CD8-positive, alpha-beta memory T cell (primary cell): ENCODE data around the gene TRPC4AP. TPM values are rescaled to one million over a fixed set of nuclear protein-coding genes. Genes with fewer than 3 reads are reported as not detected.
A peak's percentile ranks its signal among the peaks of the same experiment; 100 is the strongest.

Experiments
- CTCF ChIA-PET: fragments of 350-600 bp; sonication (Branson Sonifier 250); formaldehyde crosslinking; loops from one replicate; lab custom pipeline; 2021; ENCODE audit warnings: antibody characterized with exemption; lab: Charles Lee
- POLR2A ChIA-PET: fragments of 350-600 bp; sonication (Branson Sonifier 250); formaldehyde crosslinking; loops from one replicate; lab custom pipeline; 2021; ENCODE audit warnings: antibody characterized with exemption; lab: Charles Lee
- DNase-seq, 5 donors: peaks; one replicate each; pipeline versions ENCODE4 v3.0.0 to v3.0.0-alpha.2; 2020 to 2022; ENCODE audit warnings: mixed read lengths in 1 of 5
- H3K27ac ChIP-seq: one replicate; pipeline ENCODE4 v1.7.0; 2013; ENCODE audit warnings: low read depth, mild to moderate bottlenecking, low read length, moderate library complexity
- H3K27me3 ChIP-seq: 2 replicates; pipeline ENCODE4 v1.7.0; 2013; ENCODE audit warnings: low read length, mild to moderate bottlenecking; ENCODE audit not compliant: insufficient read depth, poor library complexity, severe bottlenecking
- H3K36me3 ChIP-seq: 2 replicates; pipeline ENCODE4 v1.7.0; 2013; ENCODE audit warnings: mild to moderate bottlenecking, low read length, moderate library complexity; ENCODE audit not compliant: insufficient read depth
- H3K4me1 ChIP-seq: 2 replicates; pipeline ENCODE4 v1.7.0; 2013; ENCODE audit warnings: mild to moderate bottlenecking, low read length, moderate library complexity; ENCODE audit not compliant: insufficient read depth
- H3K4me3 ChIP-seq: 2 replicates; pipeline ENCODE4 v1.7.0; 2013; ENCODE audit warnings: mild to moderate bottlenecking, low read length
- H3K9me3 ChIP-seq: 2 replicates; pipeline ENCODE4 v1.7.0; 2013; ENCODE audit warnings: mild to moderate bottlenecking, low read length
- H3K27ac Mint-ChIP-seq, 8 donors: one replicate each; pipeline ENCODE4 v1.8.0; 2020 to 2021; ENCODE audit warnings: mixed read lengths in 8 of 8, mild to moderate bottlenecking in 6 of 8, inconsistent platforms in 3 of 8, moderate library complexity in 3 of 8
- H3K27me3 Mint-ChIP-seq, 2 donors: one replicate each; pipeline ENCODE4 v1.8.0; 2020 to 2021; ENCODE audit warnings: mixed read lengths in 2 of 2, mild to moderate bottlenecking in 1 of 2, moderate library complexity in 1 of 2
- H3K36me3 Mint-ChIP-seq, 3 donors: one replicate each; pipeline ENCODE4 v1.8.0; 2020 to 2021; ENCODE audit warnings: mixed read lengths in 3 of 3, inconsistent platforms in 1 of 3, mild to moderate bottlenecking in 1 of 3
- H3K4me1 Mint-ChIP-seq, 3 donors: one replicate each; pipeline ENCODE4 v1.8.0; 2020 to 2021; ENCODE audit warnings: mixed read lengths in 3 of 3, inconsistent platforms in 1 of 3, mild to moderate bottlenecking in 1 of 3
- H3K4me3 Mint-ChIP-seq, 7 donors: one replicate each; pipeline ENCODE4 v1.8.0; 2020 to 2021; ENCODE audit warnings: mixed read lengths in 7 of 7, mild to moderate bottlenecking in 6 of 7, moderate library complexity in 4 of 7, inconsistent platforms in 2 of 7
- H3K9me3 Mint-ChIP-seq, 5 donors: one replicate each; pipeline ENCODE4 v1.8.0; 2020 to 2022; ENCODE audit warnings: mixed read lengths in 5 of 5, mild to moderate bottlenecking in 3 of 5, moderate library complexity in 2 of 5, inconsistent platforms in 1 of 5
- polyA plus RNA-seq: library from polyadenylated mRNA; unstranded; fragments of 300-500 nt; fragmentation: Illumina TruSeq; gene quantifications from one replicate; pipeline ENCODE4 v1.2.3, GENCODE V29; 2021
- total RNA-seq, 2 experiments: library from RNA; stranded (reverse); gene quantifications; one replicate each; pipeline ENCODE4 v1.2.3, GENCODE V29; 2021

Gene TRPC4AP
- total and polyA plus RNA-seq, 3 experiments from 2014 or later = 51.2 to 59.8 (median 53.4) TPM

DNA sequence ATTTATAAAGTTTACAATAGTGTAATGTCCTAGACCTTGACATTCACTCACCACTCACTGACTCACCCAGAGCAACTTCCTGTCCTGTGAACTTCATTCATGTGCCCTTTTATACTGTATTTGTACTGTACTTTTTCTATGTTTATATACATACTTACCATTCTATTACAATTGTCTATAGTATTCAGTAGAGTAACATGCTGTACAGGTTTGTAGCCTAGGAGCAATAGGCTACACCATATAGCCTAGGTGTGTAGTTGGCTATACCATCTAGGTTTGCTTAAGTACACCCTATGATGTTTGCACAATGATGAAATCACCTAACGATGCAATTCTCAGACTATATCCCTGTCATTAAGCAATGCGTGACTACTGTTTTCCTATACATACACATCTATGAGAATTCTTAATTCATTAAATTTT, 37.1 kb upstream of the TRPC4AP start:
- CTCF ChIA-PET = interaction anchor here (1.7 kb wide), 1 partner anchor 17 kb away, joined by 5 read pairs; the partner anchor contains the start of gene EDEM2
- H3K4me3 Mint-ChIP-seq = no peak overlapping the region
- DNase-seq = no peak
- H3K27ac Mint-ChIP-seq = no peak overlapping the region
- Histone ChIP-seq H3K4me3 (no peak overlapping the region), H3K4me1 (no peaks in the 10 kb centered on the region), H3K9me3 (no peaks in the 10 kb centered on the region), H3K27me3 (no peaks in the 10 kb centered on the region), H3K27ac (no peak overlapping the region), H3K36me3 (peaks cover 38% of the 10 kb centered on the region)
- H3K9me3 Mint-ChIP-seq = no peaks in the 10 kb centered on the region
- no peaks in the 10 kb centered on the region for H3K27me3 Mint-ChIP-seq
- H3K36me3 Mint-ChIP-seq = peaks cover 13 to 81% (median 27%) of the 10 kb centered on the region in 3 donors
- POLR2A ChIA-PET = no interaction called here
- H3K4me1 Mint-ChIP-seq = no peaks in the 10 kb centered on the region

DNA sequence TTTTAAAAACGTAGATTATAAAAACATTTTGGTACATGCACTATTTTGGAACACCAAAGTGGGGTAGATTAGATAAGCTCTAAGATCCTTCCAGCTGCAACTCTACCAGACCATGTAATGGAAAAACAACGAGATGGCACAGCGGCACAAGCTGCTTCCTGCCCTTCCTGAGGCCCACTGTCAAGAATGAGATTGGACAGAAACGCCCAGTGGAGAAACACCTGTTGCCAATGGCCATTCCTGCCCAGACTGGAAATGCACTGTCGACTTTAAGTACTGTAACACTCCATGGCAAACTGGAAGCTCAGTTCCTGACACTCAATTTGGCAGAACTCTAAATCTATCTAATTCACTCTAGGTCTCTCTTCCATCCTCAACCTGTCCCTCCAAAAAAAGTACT, 33.1 kb upstream of the TRPC4AP start:
- Mint-ChIP-seq H3K27me3 (no peaks in the 10 kb centered on the region), H3K4me1 (no peaks in the 10 kb centered on the region), H3K4me3 (no peak overlapping the region), H3K36me3 (peaks cover 10 to 81% (median 20%) of the 10 kb centered on the region in 3 donors), H3K9me3 (no peaks in the 10 kb centered on the region), H3K27ac (peak overlapping the region in 2 of 8 donors; percentile 5 to 24)
- Histone ChIP-seq H3K4me1 (no peaks in the 10 kb centered on the region), H3K27ac (no peak overlapping the region), H3K27me3 (no peaks in the 10 kb centered on the region), H3K4me3 (no peak overlapping the region), H3K36me3 (peaks cover 41% of the 10 kb centered on the region), H3K9me3 (no peaks in the 10 kb centered on the region)
- ChIA-PET CTCF (no interaction called here), POLR2A (no interaction called here)
- no peak for DNase-seq

DNA sequence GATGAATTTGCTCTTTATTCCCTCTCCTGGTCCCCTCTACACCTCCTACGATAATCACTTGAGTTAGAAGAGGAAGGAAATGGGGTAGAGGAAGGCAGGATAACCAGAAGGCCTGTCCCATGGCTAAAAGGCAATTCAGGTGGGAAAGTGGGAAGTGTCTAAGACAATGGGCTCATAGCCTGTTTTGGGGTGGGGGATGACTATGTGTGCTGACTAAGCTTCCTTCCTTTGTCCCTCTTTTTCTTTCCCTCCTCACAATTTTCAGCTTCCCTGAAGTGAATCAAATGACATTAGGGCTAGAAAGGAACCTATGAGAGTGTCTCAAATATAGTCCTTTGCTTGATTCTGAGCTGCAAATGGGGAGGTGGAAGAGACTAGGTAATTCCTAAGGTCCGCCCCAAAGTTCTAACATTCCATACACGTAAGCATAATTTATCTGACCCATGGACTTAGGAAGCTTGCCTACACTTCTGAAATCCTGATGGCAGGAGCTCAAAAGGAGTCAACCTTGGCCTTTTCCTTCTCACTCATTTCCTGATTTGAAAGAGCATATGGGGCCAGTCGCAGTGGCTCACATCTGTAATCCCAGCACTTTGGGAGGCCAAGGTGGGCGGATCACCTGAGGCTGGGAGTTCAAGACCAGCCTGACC, 30.3 kb upstream of the TRPC4AP start:
- no peak for DNase-seq
- Mint-ChIP-seq H3K27me3 (no peaks in the 10 kb centered on the region), H3K4me1 (no peaks in the 10 kb centered on the region), H3K36me3 (peaks cover 10 to 92% (median 20%) of the 10 kb centered on the region in 3 donors), H3K27ac (peak overlapping the region in 1 of 8 donors; percentile 72), H3K9me3 (no peaks in the 10 kb centered on the region), H3K4me3 (no peak overlapping the region)
- Histone ChIP-seq H3K9me3 (no peaks in the 10 kb centered on the region), H3K27ac (no peak overlapping the region), H3K27me3 (no peaks in the 10 kb centered on the region), H3K4me3 (no peak overlapping the region), H3K36me3 (peaks cover 54% of the 10 kb centered on the region), H3K4me1 (no peaks in the 10 kb centered on the region)
- POLR2A ChIA-PET = no interaction called here
- CTCF ChIA-PET = interaction anchor here (0.5 kb wide), 1 partner anchor 27 kb away, joined by 3 read pairs; no protein-coding TSS in a partner anchor

DNA sequence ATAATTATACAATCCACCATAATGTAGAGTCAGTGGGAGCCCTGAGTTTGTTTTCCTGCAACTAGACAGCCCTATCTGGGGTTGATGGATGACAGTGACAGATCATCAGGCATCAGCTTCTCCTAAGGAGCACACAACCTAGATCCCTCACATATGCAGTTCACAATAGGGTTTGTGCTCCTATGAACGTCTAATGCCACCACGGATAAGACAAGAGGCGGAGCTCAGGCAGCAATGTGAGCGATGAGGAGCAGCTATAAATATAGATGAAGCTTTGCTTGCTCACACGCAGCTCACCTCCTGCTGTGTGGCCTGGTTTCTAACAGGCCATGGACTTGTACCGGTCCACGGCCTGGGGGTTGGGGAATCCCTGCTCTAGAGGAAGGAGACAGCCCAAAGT, 28.6 kb upstream of the TRPC4AP start:
- Histone ChIP-seq H3K27ac (no peak overlapping the region), H3K36me3 (peaks cover 49% of the 10 kb centered on the region), H3K4me1 (no peaks in the 10 kb centered on the region), H3K27me3 (no peaks in the 10 kb centered on the region), H3K4me3 (no peak overlapping the region), H3K9me3 (no peaks in the 10 kb centered on the region)
- CTCF ChIA-PET = no interaction called here
- DNase-seq = no peak
- no peaks in the 10 kb centered on the region for H3K4me1 Mint-ChIP-seq
- no peaks in the 10 kb centered on the region for H3K9me3 Mint-ChIP-seq
- peak overlapping the region in 4 of 8 donors; percentile 58 to 92 (median 80) for H3K27ac Mint-ChIP-seq
- POLR2A ChIA-PET = no interaction called here
- H3K36me3 Mint-ChIP-seq = peaks cover 5 to 90% (median 19%) of the 10 kb centered on the region in 3 donors
- H3K27me3 Mint-ChIP-seq = no peaks in the 10 kb centered on the region
- H3K4me3 Mint-ChIP-seq = no peak overlapping the region

DNA sequence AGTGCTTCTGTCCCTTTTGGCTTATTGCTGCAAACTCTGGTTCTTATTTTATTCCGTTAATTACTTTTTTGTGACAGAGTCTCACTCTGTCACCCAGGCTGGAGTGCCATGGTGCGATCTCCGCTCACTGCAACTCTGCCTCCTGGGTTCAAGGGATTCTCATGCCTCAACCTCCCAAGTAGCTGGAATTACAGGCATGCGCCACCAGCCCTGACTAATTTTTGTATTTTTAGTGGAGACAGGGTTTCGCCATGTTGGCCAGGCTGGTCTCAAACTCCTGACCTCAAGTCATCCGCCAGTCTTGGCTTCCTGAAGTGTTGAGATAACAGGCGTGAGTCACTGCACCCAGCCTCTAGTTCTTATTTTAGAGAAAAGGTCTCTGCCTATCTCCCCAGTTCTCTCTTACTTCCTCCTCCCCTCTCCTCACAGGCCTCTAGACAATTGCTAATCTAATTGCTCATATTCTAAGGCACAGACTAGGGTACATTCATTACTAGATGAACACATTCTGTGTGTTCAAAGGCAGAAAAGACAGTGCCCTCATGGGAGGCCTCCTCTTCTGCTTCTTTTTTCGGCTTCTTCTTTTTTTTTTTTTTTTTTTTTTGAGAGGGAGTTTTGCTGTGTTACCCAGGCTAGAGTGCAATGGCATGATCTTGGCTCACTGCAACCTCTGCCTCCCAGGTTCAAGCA, 27.6 kb upstream of the TRPC4AP start:
- H3K27ac ChIP-seq = peak overlapping the region; percentile 72
- DNase-seq = no peak
- H3K4me1 ChIP-seq = no peaks in the 10 kb centered on the region
- no peaks in the 10 kb centered on the region for H3K27me3 Mint-ChIP-seq
- no peaks in the 10 kb centered on the region for H3K9me3 ChIP-seq
- H3K9me3 Mint-ChIP-seq = no peaks in the 10 kb centered on the region
- H3K4me1 Mint-ChIP-seq = no peaks in the 10 kb centered on the region
- H3K36me3 Mint-ChIP-seq = peaks cover 0 to 93% (median 20%) of the 10 kb centered on the region in 3 donors
- ChIA-PET POLR2A (no interaction called here), CTCF (no interaction called here)
- H3K4me3 Mint-ChIP-seq = no peak overlapping the region
- H3K4me3 ChIP-seq = no peak overlapping the region
- peak overlapping the region in 5 of 8 donors; percentile 27 to 93 (median 74) for H3K27ac Mint-ChIP-seq
- no peaks in the 10 kb centered on the region for H3K27me3 ChIP-seq
- H3K36me3 ChIP-seq = peaks cover 48% of the 10 kb centered on the region

DNA sequence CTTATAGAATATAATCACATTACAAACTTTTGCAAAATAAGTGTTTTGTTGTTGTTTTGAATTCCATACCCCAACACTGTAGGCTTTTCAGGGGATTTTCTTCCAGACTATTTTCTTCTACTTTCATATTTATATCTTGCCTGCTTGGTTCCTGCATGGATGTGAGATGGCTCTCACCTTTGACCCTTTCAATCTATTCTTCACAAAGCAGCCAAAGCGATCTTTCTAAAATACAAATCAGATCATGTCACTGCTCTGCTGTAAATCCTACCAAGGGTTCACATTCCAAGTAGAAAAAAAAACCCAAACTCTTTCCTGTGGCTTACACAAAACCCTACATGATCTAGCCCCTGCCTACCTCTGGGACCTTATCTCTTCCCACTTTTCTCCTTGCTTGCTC, 25.0 kb upstream of the TRPC4AP start:
- no peaks in the 10 kb centered on the region for H3K27me3 Mint-ChIP-seq
- H3K4me3 ChIP-seq = no peak overlapping the region
- peaks cover 0 to 84% (median 16%) of the 10 kb centered on the region in 3 donors for H3K36me3 Mint-ChIP-seq
- H3K4me1 Mint-ChIP-seq = no peaks in the 10 kb centered on the region
- H3K9me3 ChIP-seq = no peaks in the 10 kb centered on the region
- H3K4me1 ChIP-seq = no peaks in the 10 kb centered on the region
- ChIA-PET POLR2A (no interaction called here), CTCF (no interaction called here)
- no peak overlapping the region for H3K27ac ChIP-seq
- H3K27ac Mint-ChIP-seq = peak overlapping the region in 6 of 8 donors; percentile 17 to 52 (median 20)
- H3K4me3 Mint-ChIP-seq = no peak overlapping the region
- H3K27me3 ChIP-seq = no peaks in the 10 kb centered on the region
- DNase-seq = no peak
- peaks cover 32% of the 10 kb centered on the region for H3K36me3 ChIP-seq
- H3K9me3 Mint-ChIP-seq = no peaks in the 10 kb centered on the region

DNA sequence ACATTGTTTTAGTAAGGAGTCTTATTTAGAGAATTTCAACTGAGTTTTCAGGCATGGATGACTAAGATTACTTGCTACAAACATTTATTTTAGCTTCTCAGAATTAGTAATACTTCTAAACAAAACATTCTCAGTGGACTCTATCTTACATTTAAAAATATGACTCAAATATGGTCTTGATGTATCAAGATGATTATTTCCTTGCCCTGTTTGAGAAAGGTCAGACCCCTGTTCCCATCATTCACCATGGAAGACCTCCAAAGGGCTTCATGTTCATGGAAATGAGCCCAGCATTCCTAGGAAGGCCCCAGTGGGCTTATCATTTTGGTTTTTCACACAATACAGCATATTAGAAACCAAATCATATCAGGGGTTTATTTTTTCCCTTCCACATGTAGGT, 24.6 kb upstream of the TRPC4AP start:
- Histone ChIP-seq H3K4me1 (no peaks in the 10 kb centered on the region), H3K4me3 (no peak overlapping the region), H3K9me3 (no peaks in the 10 kb centered on the region), H3K27ac (no peak overlapping the region), H3K27me3 (no peaks in the 10 kb centered on the region), H3K36me3 (peaks cover 30% of the 10 kb centered on the region)
- Mint-ChIP-seq H3K4me3 (no peak overlapping the region), H3K27me3 (no peaks in the 10 kb centered on the region), H3K9me3 (no peaks in the 10 kb centered on the region), H3K4me1 (no peaks in the 10 kb centered on the region), H3K27ac (no peak overlapping the region), H3K36me3 (peaks cover 0 to 82% (median 16%) of the 10 kb centered on the region in 3 donors)
- POLR2A ChIA-PET = no interaction called here
- no peak for DNase-seq
- CTCF ChIA-PET = no interaction called here

DNA sequence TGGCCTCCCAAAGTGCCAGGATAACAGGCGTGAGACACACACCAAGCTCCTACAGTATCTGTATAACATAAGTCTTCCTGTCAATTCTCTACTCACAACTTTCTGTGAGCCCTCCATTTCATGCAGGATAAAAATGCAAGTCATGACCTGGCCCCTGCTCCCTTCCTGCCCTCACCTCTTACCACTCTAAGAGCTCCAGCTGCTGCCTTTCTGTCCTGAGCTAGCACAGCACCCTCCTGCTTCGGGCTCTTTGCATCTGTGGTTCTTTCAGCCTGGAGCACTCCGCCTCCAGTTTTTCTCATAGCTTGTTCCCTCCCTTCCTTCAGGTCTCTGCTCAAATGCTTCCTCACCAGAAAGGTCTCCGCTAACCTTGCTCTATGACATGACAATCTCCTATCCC, 23.7 kb upstream of the TRPC4AP start:
- no peaks in the 10 kb centered on the region for H3K27me3 Mint-ChIP-seq
- peak overlapping the region in 3 of 8 donors; percentile 2 to 96 (median 25) for H3K27ac Mint-ChIP-seq
- Histone ChIP-seq H3K4me1 (no peaks in the 10 kb centered on the region), H3K27ac (no peak overlapping the region), H3K27me3 (no peaks in the 10 kb centered on the region), H3K4me3 (no peak overlapping the region), H3K36me3 (peaks cover 25% of the 10 kb centered on the region), H3K9me3 (no peaks in the 10 kb centered on the region)
- H3K4me3 Mint-ChIP-seq = no peak overlapping the region
- H3K4me1 Mint-ChIP-seq = no peaks in the 10 kb centered on the region
- no peaks in the 10 kb centered on the region for H3K9me3 Mint-ChIP-seq
- H3K36me3 Mint-ChIP-seq = peaks cover 0 to 77% (median 17%) of the 10 kb centered on the region in 3 donors
- ChIA-PET POLR2A (no interaction called here), CTCF (no interaction called here)
- DNase-seq = no peak
